HG03439 (cell line): ENCODE data around the gene SKIC2.
A peak's percentile ranks its signal among the peaks of the same experiment; 100 is the strongest.

Experiments
- ATAC-seq: cut with Tn5 transposase; IDR thresholded peaks from one replicate; pipeline ENCODE4 v1.9.1; 2021; ENCODE audit warnings: mild to moderate bottlenecking, moderate library complexity; ENCODE audit not compliant: unreplicated experiment

The SKIC2 gene

GRCh38 chr6:31945507-31946369 is 13.2 kb upstream of the SKIC2 start, which contains the start of gene CFB:
Gene CFB, plus strand, starts transcription at chr6:31946095. Its CDS starts 127 bp downstream, at chr6:31946222.
- no peak for ATAC-seq

DNA sequence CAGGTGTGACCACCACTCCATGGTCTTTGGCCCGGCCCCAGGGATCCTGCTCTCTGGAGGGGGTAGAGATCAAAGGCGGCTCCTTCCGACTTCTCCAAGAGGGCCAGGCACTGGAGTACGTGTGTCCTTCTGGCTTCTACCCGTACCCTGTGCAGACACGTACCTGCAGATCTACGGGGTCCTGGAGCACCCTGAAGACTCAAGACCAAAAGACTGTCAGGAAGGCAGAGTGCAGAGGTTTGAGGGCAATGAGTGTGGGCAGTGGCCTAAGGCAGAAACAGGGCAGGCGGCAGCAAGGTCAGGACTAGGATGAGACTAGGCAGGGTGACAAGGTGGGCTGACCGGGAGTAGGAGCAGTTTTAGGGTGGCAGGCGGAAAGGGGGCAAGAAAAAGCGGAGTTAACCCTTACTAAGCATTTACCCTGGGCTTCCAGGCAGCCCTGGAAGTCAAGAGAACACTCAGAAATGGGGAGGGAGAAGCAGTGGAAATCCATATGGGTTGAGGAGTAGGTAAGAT is 12.5 kb upstream of the SKIC2 start:
- ATAC-seq, result no peak

GRCh38 chr6:31947070-31947675 is 11.8 kb upstream of the SKIC2 start:
- no peak for ATAC-seq

- ATAC-seq, result no peak
These were observed 11.1 kb upstream of the SKIC2 start for GRCh38 chr6:31947864-31948263.

GRCh38 chr6:31948306-31948705 is 10.7 kb upstream of the SKIC2 start:
- ATAC-seq, result no peak

DNA sequence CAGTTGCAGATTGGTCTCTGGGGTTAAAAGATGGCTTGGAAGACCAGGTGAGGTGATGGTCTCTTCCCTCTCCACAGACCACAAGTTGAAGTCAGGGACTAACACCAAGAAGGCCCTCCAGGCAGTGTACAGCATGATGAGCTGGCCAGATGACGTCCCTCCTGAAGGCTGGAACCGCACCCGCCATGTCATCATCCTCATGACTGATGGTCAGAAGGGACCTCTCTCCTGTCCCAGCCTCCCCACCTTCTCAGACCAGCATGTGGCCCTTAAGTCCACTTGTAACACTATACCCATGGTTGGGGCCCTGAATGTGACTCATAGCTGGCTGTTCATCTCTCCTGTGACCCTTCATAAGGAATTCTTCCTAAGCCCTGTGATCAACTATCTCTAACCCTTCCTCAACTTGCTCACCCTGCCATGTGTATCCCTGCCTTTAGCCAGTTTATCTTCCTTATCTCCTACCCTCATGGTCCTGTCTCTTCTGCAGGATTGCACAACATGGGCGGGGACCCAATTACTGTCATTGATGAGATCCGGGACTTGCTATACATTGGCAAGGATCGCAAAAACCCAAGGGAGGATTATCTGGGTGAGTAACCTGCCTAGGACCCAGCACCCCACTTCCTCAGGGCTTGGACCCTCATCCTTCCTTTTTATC is 10.1 kb upstream of the SKIC2 start:
- ATAC-seq, result no peak

DNA sequence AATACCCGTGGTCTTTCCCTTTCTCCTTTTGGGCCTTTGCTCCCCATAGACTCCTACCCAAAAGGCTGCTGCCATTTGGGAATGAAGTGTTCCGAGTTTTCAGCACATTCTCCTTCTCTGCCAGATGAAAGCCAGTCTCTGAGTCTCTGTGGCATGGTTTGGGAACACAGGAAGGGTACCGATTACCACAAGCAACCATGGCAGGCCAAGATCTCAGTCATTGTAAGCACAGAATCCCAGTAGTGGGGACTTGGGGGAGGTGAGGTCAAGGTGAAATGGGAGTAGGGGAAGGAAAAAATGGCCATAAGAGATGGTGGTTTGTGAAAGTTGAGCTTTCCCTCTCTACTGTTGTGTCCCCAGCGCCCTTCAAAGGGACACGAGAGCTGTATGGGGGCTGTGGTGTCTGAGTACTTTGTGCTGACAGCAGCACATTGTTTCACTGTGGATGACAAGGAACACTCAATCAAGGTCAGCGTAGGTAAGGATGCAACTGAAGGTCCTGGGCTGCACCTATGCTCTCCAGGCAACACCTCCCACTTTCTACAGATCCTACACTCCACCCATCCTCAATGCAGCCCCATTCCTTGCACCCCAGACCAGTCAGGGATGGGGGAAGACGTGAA is 8.9 kb upstream of the SKIC2 start:
- ATAC-seq, result no peak

DNA sequence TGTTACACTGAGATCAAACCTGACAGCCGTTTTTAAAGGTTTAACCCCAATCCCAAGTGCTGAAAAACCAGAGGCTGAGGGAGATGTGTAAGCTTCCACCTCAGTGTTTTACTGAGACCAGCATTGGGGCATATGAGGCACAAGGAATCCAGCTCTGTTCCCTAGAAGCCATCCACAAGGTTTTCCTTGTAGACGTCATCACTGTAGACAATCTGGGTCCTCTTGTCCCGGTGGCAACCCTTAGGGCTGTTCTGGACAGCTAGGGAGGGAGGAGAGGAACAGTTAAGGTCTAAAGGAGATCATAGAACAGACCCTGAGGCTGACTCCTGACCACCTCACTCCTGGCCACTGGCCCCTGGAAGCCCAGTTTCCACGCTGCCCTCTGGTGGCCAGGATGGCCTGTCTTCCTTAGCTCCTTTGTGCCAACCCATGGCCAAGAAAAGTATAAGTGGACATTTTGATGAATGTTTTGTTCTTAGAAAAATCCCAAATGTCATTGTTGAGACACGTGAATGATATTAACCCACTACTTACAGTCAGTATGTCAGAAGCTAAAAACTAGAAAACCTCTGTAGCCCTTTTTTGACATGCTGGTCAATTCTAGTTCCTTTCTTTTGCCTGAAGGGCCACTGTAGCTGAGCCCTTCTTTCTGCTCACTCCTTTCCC is 6.7 kb upstream of the SKIC2 start:
- ATAC-seq, result no peak

- ATAC-seq, result no peak
These were observed 6.1 kb upstream of the SKIC2 start for GRCh38 chr6:31952890-31953289.

DNA sequence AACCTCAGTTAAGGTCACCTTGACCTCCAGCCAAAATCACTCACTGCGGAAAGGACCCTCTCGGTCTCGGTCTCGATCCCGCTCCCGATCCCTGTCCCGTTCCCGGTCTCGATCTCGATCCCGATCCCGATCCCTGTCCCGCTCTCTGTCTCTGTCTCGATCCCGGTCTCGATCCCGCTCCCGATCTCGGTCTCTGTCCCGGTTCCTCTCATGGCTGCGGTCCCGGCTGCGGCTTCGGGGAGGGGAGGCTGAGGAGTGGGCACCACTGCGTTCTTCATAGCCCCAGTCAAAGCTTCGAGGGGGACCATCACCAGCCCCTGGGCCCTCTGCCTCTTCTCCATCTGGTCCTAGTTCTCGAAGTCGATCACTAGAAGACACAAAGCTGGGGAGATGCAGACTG is 4.5 kb upstream of the SKIC2 start:
- no peak for ATAC-seq

GRCh38 chr6:31956796-31957195 is 2.2 kb upstream of the SKIC2 start:
- ATAC-seq, result no peak

- ATAC-seq, result peak; percentile 7
These were observed 599 bp upstream of the SKIC2 start for GRCh38 chr6:31958412-31958740.

DNA sequence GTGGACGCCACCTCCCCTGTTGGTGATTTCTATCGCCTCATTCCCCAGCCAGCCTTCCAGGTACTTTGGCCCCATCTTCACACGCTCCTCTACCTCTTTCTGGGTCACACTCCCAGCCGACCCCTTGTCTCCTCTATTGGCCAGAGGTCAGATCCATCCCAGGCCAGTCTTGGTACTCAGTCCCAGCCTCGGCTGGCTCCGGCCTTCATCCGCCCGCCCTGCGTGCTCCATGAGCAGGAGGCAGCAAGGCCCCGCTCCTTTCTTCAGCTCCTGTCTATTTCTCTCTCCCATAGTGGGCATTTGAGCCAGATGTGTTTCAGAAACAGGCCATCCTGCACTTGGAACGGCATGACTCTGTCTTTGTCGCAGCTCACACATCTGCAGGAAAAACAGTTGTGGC is 2.6 kb downstream of the SKIC2 start:
- no peak for ATAC-seq

DNA sequence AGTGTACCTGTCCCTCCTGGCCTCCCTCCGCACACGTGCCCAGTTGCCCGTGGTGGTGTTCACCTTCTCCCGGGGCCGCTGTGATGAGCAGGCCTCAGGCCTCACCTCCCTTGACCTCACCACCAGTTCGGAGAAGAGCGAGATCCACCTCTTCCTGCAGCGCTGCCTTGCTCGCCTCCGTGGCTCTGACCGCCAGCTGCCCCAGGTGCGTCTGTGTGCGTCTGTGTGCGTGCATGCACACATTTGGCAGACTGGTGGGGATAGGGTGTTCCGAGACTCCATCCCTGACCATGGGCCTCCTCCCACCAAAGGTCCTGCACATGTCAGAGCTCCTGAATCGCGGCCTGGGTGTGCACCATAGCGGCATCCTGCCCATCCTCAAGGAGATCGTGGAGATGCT is 4.9 kb downstream of the SKIC2 start:
- no peak for ATAC-seq

DNA sequence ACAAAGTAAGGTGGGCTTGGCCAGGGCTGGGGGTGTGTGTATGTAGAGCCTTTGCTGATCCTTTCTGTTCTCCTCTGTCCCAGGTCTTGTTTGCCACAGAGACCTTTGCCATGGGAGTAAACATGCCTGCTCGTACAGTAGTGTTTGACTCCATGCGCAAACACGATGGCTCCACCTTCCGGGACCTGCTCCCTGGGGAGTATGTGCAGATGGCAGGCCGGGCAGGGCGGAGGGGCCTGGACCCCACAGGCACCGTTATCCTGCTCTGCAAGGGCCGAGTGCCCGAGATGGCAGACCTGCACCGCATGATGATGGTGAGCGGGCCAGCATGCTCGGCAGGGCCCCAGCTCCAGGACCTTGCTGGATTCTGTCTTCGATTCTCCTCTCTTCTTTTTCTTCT is 6.7 kb downstream of the SKIC2 start:
- no peak for ATAC-seq

DNA sequence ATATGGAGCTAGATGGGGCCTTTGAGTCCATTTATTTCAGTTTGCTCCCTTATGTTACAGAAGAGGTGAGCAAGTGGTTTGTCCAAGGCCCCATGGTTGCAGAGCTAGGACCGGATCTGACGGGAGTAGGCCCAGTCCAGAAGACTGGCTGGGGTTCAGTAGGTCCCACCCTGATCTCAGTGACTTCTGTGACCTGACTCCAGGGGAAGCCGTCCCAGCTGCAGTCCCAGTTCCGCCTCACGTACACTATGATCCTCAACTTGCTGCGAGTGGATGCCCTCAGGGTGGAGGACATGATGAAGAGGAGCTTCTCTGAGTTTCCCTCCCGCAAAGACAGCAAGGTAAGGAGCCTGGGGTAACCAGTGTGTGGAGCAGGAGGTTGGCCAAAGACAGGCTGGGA is 7.5 kb downstream of the SKIC2 start:
- ATAC-seq, result no peak

DNA sequence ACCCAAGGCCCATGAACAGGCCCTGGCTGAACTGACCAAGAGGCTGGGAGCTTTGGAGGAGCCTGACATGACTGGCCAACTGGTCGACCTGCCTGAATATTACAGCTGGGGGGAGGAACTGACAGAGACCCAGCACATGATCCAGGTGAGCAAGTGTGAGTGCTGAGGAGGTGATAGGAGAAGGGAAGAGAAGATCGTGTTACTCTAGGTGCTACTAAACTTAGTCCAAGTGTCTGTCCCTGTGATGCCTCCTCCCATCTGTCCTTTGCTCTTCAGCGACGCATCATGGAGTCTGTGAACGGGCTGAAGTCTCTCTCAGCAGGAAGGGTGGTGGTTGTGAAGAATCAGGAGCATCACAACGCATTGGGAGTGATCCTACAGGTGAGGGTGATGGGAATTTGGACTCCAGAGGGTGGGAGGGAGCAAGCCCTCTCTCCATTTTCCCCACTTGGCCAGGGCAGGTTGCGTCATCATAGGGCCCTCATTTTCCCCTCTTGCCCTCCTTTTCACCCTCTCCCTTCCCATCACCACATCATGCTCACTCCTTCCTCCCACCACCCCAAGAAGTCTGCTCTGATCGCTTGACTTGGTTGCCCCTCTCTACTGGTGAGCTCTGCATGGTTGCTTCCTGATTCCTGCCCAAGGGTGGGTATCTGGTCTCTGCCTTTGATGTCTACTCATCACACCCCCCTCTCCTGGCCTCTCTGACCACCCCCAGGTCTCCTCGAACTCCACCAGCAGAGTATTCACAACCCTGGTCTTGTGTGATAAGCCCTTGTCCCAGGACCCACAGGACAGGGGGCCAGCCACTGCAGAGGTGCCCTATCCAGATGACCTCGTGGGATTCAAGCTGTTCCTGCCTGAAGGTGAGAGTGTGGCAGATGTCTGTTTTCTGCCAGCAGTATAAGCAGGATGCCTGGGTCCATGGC is 8.3 kb downstream of the SKIC2 start:
- ATAC-seq, result no peak

DNA sequence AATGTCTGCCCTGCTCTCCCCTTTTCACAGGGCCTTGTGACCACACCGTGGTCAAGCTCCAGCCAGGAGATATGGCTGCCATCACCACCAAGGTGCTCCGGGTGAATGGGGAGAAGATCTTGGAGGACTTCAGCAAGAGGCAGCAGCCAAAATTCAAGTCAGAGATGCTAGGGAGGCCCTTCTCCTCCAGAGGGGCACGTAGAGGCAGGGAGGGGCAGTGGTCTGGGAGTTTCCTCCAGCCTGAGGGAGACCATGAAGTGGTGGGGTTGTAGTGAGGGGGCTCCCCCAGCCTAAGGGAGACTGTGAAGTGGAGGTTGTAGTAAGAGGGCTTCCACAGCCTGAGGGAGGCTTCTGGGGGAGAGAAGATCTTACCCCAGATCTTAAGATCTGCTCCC is 8.9 kb downstream of the SKIC2 start:
- ATAC-seq, result no peak

DNA sequence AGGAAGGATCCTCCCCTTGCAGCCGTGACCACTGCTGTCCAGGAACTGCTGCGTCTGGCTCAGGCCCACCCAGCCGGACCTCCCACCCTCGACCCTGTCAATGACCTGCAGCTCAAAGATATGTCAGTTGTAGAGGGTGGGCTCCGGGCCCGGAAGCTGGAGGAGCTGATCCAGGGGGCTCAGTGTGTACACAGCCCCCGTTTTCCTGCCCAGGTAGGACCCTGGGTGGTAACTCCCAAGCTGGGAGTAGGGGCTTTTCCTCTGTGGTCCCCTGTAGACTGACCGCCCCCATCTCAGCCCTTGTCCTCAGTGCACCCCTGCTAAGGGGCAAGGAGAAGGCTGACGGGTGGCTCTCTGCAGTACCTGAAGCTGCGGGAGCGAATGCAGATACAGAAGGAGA is 9.4 kb downstream of the SKIC2 start:
- ATAC-seq, result no peak
